Ecto neural progenitor cell (in vitro differentiated cells): ENCODE measurements around the gene NNMT.

Experiments
- DNase-seq: peaks from one replicate; pipeline ENCODE4 v3.0.0-alpha.2; 2018; ENCODE audit warnings: low spot score

NNMT gene

DNA sequence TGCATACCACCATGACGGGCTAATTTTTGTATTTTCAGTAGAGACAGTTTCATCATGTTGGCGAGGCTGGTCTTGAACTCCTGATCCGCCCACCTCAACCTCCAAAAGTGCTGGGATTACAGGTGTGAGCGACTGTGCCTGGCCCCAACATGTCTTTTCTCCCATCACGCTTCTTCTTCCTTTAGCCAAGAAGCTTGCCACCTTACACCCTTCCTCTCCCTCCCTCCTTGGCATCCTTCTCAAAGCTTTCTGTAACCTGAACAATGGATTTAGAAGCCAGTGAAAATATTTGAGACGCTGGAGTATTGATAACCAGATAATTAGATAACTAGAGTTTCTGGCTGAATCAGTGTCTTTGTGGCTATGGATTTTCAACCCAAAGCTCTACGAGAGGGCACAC is 11.3 kb upstream of the NNMT start:
- no peak for DNase-seq

DNA sequence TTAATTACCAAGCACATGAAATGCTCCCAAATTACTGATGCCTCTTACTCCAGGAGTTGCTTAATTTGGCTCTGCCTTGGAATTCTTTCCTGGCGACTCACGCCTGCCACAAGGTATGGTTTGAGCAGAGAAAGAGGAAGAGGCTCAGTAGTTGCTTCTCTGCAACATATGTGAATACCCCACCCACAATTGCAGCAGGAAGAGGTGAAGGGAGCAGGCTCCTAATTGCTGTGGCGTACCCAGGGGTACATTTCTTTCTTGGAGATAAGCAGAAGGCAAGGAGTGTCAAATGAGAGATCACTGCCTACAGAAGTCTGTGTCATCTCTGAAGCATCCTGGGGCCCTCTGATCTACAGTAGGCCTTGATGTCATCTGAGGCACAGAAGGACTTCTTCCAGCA is 10.6 kb upstream of the NNMT start:
- no peak for DNase-seq

GRCh38 chr11:114286229-114286628 is 10.0 kb upstream of the NNMT start:
- no peak for DNase-seq

GRCh38 chr11:114287154-114287553 is 9.0 kb upstream of the NNMT start:
- no peak for DNase-seq

DNA sequence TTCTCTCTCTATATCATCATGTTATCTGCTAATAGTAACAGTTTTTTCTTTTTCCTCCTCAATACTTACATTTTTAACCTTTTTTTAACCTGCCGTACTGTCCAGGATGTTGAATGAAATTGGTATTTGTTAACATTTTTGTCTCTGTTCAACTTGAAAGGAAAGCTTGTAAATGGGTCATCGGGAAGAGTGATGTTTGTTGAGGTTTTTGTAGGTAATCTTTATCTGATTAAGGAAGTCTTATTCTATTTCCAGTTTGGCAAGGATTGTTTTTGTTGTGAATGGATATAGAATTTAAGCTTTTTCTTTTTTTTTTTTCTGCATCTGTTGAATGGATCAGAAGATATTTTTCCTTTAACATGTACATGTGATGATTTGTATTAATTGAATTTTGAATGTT is 8.1 kb upstream of the NNMT start:
- DNase-seq, result no peak

DNA sequence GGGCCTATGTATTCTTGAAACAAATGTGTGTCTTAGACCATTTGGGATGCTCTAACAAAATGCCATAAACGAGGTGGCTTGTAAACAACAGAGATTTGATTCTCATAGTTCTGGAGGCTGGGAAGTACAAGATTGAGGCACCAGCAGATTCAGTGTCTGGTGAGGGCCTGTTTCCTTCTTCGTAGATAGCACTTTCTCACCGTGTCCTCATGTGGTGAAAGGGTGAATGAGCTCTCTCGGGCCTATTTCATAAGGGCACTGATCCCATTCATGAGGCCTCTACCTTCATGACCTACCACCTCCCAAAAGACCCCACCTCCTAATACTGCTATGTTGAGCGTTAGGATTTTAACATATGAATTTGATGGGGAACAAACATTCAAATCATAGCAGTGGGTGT is 6.4 kb upstream of the NNMT start:
- no peak for DNase-seq

DNA sequence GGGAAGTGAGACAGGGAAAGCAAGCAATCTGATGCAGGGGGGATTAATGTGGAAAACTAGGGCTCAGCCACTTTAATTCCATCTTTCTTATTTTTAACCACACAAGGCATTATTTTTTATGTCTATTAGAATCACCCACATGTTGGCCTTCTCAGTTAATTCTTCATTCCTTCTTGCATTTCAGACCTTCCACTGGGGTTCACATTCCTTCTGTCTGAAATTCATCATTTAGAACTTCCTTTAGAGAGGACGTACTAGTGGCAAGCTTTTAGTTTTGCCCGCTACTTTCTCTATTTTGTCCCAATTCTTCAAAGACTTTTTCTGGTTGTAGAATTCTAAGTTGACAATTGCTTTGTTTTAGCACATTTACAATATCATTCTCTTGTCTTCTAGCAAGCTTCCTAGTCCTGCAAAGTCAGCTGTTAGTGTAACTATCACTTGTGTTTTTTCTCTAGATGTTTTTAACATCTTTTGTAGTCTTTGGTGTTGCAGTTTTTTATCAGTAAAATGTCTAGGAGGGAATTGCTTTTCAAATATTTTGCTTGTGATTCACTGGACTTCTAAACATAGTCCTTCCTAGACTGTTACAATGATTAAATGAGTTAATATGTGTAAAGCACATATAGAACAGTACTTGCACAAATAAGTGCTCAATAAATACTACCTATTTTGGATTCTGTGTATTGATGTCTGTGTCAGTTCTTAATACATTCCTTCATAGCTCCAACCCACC is 5.5 kb upstream of the NNMT start:
- no peak for DNase-seq

DNA sequence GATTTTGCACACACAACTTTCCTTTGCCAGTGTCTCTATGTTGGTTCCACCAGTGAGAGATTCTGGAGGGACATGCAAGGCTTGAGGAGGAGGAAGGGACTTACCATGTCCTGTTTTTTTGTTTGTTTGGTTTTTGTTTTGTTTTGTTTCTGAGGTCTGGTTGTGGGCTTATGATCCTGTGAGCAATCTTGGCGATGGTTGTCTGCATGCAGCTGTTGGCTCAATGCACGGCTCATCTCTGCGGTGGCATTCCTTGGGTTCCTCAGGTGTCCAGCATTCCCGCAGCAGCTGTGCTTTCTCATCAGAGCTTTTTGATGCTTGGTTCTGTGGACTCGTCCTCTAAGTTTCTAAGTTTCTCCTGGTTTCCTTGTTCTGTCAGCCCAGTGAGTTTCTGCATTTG is 4.8 kb upstream of the NNMT start:
- DNase-seq, result no peak

DNA sequence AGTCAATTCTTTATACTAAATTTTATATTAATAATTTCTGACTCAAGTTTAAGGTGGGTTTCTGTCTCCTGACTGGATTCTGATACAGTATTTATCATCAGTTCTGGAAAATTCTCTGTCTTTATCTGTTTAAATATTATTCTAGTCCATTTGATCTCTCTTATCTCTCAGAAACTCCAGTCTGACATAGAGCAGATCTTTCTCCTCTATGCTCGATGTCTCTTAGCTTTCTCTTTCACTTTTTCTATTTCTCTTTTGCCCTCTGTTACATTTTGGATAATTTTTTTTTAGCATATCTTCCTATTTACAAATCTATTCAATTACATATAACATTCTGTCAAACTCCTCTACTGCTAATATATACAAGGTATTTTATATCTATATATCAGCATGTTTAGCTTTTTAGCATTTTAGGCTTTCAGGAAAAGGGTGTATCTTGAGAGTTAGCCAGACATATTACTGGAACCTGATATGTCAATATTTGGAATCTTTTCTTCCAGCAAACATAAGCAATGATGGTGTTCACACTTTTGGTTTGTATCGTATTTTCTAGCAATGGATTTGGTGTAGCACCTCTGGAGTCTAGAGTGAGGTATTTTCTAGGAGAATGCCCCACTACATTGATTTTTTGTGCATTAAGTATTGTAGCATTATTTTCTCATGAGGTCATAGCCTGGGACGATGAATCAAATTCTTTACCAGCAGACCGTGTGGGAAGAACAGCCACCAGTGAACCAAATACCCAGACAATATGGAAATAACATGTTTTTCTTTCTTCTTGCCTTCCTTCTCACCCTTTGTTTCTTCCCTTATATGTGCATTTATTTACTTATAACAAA is 4.1 kb upstream of the NNMT start:
- DNase-seq, result no peak

DNA sequence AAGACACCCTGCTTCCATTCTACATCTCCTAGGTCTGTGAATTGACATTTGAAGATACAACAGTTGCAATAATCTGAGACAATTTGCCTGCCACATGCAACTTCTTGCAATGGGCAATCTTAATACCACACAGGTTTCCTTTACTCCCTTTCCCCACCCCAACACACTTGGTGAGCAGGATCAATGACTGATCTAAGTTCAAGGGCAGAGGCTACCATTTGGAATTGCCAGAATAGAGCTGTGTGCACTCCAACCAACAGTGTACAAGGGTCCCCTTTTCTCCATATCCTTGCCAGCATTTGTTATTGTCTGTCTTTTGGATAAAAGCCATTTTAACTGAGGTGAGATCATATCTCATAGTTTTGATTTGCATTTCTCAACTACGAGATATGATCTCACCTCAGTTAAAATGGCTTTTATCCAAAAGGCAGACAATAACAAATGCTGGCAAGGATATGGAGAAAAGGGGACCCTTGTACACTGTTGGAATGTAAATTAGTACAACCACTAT is 2.9 kb upstream of the NNMT start:
- DNase-seq, result no peak

DNA sequence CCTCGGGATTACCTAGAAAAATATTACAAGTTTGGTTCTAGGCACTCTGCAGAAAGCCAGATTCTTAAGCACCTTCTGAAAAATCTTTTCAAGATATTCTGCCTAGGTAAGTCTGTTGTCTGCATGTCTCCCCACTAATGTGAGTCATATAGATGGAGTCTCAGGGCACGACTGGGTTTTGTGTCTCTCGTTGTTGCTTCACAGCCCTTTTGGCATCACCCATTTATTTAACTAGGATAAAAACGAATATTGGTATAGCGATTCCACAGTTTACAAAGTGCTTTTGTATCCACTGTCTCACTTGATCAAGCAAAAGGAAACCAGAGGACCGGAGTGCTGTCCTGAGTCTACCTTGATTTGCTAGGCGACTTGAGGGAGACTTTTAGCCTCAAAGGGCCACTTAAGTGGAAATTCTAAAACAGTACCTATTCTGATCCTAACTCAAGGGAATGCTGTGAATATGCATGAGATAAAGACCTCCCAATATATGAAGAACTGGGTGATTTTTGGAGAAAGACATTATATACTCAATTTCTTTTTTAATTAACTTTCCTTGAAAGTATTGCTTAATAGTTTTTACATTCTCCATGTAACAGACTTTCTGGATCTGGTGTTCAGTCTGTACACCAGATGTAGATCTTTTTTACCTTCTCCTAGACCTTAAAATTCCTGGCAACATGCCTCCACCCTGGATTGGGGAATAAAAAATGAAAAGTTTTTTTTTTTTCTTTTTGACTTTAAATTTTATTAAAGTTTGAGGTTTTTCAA is 590 bp downstream of the NNMT start:
- DNase-seq, result no peak

DNA sequence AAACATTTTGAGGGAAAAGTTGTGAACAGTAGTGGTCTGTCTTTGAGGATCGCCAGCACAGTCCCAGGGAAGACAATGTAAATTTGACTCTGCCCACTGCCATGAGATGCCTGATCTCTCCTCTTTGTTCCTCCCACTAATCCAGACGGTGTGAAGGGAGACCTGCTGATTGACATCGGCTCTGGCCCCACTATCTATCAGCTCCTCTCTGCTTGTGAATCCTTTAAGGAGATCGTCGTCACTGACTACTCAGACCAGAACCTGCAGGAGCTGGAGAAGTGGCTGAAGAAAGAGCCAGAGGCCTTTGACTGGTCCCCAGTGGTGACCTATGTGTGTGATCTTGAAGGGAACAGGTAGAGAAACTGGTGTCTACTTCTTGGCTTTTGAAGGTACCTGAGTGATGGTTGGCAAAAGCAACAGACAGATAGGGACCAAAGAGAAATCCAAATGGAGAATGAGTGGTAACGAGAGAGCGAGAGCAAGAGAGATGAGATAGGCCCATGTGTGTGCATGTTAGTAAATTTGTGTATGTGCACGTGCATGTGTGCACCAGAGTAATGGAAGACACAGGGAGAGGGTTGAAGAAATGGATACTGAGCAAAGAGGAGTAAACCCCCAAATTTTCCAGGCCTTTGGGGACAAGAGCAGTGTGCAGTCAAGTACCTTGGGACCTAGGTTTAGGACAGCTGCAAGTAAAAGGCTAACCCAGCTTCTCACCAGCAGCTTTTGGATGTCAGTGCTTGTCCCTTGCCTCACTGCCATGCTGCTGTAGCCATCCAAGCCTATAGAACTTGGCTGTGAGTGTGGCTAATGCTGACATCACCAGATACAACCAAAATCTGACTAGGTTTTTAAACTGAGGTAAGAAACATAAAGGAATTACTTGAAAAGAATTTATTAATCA is 1.9 kb downstream of the NNMT start:
- DNase-seq, result no peak

DNA sequence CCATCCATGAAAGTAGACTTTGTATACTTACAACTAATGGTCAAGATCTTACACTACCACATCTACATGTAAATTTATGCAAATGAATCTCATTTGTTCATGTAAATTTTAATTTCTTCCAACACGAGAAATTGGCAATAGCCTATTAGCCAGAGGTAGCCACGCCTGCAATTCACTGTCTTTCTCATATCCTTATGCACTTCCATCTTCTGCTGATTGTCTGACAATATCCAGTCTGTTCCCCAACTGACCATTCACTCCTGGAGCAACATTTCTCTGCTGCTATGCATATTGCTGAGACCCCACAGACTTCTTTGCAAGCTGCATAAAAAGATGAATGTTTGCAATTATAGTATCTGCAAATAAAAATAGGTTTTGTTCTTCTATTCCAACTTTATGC is 2.5 kb downstream of the NNMT start:
- DNase-seq, result no peak

- no peak for DNase-seq
These were observed 4.9 kb downstream of the NNMT start for GRCh38 chr11:114301088-114301487.

DNA sequence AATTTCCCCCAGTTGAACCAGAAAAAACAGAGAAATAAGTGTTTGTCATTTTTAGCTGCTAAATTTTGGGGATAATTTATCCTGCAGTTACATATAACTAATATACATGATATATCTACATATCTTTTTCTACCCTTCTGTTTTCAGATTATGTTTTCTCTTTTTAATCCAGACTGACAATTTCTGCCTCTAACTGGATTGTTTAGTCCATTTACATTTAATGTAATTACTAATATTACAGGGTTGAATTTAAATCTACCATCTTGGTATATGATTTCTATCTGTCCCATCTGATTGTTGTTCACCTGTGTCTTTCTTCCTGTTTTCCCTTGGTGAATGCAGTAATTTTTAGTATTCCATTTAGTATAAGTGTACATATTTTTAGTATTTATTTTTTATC is 5.7 kb downstream of the NNMT start:
- DNase-seq, result no peak

GRCh38 chr11:114302663-114303062 is 6.5 kb downstream of the NNMT start:
- no peak for DNase-seq

DNA sequence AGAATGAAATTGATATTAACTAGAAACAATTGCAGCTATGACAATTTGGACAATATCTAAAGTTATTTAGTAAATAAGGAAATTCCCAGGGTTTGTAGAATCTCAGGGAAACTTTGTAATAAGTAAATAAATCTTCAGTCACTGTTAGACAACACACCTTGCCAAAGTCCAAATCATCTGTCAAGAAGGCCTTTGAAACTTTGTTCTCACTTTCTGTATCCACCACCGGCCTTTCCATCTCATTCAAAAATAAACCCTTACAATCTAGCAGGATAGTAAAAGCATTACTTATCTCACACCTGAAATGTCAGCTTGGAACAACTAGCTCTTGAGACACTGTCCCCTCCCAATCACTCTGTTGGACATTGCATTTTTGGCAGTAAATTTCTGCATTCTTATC is 7.9 kb downstream of the NNMT start:
- DNase-seq, result no peak

GRCh38 chr11:114304969-114305368 is 8.8 kb downstream of the NNMT start:
- DNase-seq, result no peak

GRCh38 chr11:114307524-114308203 is 11.5 kb downstream of the NNMT start:
- DNase-seq, result no peak

DNA sequence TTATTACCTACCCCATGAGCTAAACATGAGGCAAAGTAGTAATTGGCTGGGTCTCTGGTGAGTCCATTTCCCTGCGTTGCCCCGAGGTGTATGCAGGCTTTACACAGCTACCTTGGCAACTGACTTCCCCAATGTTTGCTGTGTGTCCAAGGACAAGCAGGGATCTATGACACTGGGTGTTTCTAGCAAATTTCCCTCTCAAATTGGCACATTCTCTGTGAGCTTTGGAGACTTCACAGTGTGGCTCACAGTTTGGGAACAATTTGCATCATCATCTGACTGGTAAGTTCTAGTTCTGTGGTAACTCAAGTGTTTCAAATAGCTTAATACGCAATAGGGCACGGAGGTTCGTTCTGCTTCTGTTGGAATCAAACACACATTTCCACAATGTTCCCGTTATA is 12.5 kb downstream of the NNMT start:
- no peak for DNase-seq

DNA sequence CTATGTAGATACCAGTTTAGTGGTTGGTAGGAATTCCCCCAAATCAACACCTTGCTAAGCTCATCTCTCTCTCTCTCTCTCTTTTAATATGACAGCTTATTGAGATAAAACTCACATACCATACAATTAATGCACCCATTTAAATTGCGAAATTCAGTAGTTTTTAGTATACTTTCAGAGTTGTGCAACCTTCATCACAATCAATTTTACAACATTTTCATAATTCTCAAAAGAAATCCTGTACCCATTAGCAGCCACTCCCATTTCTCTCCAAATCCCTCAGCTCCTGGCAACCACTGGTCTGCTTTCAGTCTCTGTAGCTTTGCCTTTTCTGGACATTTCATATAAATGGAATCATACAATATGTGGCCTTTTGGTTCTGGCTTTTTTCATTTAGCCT is 13.3 kb downstream of the NNMT start:
- DNase-seq, result no peak
